Measurements from ENCODE around the gene HOXA2.
A peak's percentile ranks its signal among the peaks of the same experiment; 100 is the strongest.

HOXA2 gene

GRCh38 chr7:27141137-27141922, 38.8 kb upstream of the HOXA2 start:
- no peak for DNase-seq (ENCODE audit: low spot score)

GRCh38 chr7:27140126-27140857, 37.8 kb upstream of the HOXA2 start:
- DNase-seq (ENCODE audit: low spot score): no peak

GRCh38 chr7:27139334-27140125, 37.0 kb upstream of the HOXA2 start:
- DNase-seq (ENCODE audit: low spot score): no peak

- DNase-seq (ENCODE audit: low spot score): no peak
Observed at GRCh38 chr7:27138985-27139333, 36.5 kb upstream of the HOXA2 start.

- DNase-seq (ENCODE audit: low spot score): no peak
Observed at GRCh38 chr7:27138472-27138871, 36.0 kb upstream of the HOXA2 start.

GRCh38 chr7:27137640-27138315, 35.3 kb upstream of the HOXA2 start:
- DNase-seq (ENCODE audit: low spot score): no peak

DNA sequence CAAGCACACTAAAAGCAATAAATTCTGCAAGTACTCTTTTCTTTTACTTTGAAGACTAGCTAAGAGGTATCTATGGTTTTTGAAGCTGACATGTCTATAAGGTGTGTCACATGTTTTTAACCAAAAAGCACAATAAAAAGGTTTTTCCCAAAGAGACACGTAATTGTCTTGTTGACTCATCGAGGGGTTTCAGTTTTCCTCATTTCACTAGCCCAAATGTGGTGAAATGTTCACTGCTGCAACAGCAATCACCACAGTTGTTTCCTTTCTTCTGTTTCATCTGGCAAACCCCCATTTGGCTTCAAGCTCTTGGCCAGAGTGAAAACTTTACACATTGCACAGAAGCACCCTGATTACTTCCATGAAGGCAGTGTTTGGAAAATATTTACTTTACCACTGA, 31.9 kb upstream of the HOXA2 start:
- no peak for DNase-seq (ENCODE audit: low spot score)

DNA sequence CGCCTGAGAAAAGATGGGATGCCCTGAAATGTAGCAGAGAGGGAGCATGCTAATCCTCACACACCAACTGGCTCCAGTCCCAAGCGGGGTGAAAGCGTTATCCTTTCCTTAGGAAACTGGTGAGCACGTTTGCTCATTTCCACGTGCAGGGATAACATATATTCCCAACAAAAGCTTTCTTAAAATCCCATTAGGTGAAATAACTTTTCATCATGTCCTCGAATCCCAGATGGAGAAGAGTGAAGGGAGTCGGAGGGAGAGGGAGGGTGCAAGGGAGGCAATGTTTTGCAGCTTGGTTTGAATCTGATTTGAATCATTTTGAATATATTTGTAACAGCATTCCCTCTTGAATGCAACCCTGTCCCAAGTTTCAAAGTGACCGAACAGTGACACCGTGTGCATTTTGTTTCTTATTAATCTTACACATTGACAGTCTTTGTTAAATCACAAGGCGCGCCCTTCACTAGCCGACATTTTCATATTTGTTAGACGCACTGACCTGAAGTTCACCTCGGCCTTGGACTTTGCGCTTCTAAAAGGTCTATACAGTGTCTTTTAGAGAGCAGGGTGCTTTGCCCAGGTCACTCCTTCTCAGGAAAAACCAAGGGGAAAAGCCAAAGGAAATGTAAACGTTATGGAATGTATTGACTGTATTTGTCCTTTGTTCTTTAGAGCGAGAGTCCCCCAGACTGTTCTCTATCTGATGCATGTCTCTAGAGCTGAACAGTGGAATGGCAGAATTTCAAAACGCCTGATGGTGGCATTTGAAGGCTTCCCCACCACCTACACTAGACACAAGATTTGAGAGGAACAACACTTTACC, 31.1 kb upstream of the HOXA2 start:
- no peak for DNase-seq (ENCODE audit: low spot score)

DNA sequence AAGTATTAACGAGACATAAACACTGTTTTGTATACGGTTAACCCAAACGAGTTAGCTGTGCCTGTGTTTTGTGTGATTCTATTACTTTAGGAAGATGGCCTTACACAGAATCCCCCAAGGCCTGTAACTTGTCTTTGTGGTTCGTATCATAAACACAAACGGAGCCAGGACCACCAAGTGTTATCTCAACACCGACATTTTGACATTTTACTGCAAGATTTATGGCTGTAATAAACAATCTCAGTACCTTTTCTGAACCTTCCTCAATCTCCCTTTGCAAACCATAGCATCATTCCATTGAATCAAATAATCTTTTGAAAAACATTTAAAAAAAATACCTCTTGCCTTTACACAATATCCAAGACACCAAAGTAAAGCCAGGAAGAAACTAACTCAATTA, 30.5 kb upstream of the HOXA2 start:
- DNase-seq (ENCODE audit: low spot score): no peak

DNA sequence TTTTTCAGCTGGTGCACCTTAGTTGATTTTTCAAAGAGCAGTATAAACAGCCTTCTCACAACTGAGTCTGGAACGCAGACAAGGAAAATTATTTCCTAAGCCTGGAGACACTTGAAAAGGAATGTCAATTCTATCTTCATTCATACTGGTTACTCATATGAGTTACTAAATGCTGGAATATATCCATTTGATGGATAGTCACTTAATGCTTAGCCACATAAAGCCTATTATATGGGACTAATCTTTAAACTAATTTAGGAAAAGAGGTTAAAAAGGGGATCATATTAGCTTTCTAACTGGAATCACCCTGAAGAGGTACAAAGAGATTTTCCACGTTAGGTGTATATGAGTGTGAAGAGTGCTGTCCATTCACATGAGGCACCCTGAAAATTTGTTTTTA, 29.7 kb upstream of the HOXA2 start:
- no peak for DNase-seq (ENCODE audit: low spot score)

- DNase-seq (ENCODE audit: low spot score): no peak
Observed at GRCh38 chr7:27131390-27131819, 28.9 kb upstream of the HOXA2 start.

DNA sequence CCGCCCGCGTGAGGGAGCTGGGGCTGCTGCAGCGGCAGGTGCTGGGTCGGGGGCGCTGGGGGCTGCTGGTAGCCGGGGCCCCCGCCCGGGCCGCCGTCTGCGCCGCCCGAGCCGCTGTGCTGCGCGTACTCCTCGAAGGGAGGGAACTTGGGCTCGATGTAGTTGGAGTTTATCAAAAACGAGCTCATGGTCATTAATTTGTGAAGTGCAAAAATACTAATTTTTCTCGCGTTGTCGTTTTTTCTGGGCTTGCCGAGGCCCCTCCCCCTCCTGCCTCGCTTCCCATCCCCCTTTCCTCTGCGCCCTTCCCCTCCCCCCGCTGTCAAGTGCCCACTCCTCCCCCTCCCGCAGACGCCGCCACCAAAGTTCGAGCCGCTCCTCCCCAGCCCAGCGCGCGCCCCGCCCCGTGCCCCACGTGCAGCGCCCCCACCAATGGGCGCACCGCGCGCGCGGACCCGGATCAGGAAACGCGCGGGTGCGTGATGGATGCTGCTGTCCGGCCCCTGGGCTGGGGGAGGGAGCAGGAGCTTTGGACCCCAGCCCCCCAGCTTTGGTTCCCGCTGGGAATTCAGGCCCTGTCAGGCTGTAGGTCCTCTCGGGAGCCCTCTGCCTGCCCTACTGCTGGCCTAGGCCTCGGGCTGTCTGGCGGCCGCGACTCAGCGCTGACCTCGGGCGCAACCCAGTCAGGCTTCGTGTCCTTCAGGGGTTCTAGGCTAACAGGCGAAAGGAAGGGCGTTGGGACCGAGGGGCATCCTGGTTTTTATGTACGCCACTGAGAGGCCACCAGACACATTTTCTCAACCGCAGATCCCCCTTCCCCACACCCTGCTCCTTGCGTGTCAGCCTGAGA, 28.3 kb upstream of the HOXA2 start, which contains the start of gene HOXA4:
TSS of gene HOXA4 (minus strand) at position 218 of the 850 bp plus-strand sequence. CDS start at position 194, 24 bp downstream.
- peak; percentile 69 for DNase-seq (ENCODE audit: low spot score)

- DNase-seq (ENCODE audit: low spot score): no peak
Observed at GRCh38 chr7:27129729-27130539, 27.5 kb upstream of the HOXA2 start.

GRCh38 chr7:27128776-27129728, 26.6 kb upstream of the HOXA2 start:
- no peak for DNase-seq (ENCODE audit: low spot score)

DNA sequence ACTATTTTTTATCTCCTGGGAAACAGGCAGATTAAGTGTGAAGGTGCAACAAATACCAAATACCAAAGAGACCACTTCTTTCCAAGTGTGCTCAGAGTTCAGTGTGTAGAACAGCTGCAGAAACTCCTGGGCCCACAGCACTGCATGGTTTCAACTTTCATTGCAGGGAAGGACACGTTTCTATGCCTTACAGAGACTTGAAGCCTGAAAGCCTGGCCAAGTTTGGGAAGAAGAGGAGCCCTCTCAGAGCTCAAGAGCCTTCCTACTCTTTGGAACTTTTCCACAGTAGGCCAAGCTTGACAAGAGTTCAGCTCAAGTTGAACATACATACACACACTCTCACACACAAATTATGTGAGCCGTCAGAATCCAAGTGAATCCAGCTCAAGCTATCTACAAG, 25.6 kb upstream of the HOXA2 start:
- DNase-seq (ENCODE audit: low spot score): no peak

DNA sequence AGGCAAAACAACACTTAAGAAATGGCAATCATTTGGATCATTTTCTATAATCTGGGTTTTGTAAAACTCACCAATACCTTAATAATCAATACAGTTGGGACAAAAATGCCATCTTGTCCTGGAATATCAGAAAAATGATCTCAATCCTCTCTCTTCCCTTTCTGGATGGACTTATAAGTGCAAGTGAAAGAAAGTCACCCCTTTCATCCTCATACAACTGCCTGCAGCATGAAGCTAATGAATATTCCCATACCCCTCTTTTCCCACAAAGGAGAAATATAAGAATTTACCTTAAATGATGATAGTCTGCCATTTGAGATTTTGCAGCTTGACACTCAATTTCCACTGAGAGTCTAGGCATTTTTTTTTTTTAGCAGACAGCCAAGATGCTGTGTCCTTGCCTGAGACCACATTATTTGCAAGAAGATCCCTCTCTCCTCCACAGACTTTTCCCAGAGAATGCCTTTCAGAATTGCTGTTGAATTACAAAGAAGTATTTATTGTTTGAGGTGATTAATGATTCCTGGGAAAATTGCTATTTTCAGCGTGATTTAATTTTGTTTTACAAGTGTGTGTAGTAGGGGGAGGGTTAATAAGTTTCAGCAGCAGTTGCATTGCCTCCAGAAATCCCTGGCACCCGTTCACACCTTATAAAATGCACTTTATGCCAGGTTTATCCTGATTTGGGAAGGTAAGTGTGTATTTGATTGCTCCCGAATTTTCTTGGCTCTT, 24.3 kb upstream of the HOXA2 start:
- no peak for DNase-seq (ENCODE audit: low spot score)

DNA sequence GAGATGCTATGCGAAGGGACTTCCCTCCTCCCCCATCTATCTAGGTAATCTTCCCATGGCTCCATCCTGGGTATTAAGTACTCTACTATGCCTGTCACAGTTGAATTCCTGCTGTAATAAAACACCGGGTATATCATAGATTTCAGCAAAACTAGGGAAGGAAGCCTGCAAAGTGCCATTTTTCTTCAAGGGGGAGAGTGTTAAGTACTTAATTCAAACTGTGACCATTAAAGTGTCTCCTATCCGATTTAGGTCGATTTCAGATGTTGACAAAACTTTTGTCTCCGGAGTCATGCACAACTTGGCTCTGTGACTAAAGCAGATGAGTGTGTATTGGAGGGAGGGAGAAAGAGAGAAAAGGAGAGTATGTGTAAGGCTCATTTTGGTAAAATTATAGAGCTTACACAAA, 23.5 kb upstream of the HOXA2 start:
- no peak for DNase-seq (ENCODE audit: low spot score)
